ENCODE data around the gene KIF9.
"Not testable (repeated sequence)": the region's sequence is repeated elsewhere in the genome, so short reads cannot be mapped to it uniquely, and the experiment has no call there.

KIF9 gene

DNA sequence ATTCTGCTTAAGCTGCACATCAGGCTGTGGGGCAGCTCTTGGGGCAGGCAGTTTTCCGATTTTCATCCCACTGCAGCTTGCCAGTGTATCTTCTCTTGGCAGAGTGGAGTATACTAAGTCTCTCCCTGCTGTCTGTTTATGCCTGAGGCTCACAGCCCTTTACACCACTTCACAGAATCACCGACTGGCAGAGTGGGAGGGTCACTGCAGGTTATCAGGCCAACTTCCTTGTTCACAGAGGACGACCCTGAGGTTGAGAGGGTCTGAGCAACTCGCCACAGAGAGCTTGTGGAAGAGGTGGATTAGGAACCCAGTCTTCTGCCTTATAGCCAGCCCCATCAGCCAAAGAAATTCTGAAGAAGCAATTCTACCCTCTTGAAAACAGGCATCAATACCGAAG is 30.9 kb downstream of the KIF9 start:
- DNase-seq (ENCODE audit: low read depth), result no peak

- DNase-seq (ENCODE audit: low read depth), result not testable (repeated sequence)
Observed at GRCh38 chr3:47251085-47251484, 31.5 kb downstream of the KIF9 start.

DNA sequence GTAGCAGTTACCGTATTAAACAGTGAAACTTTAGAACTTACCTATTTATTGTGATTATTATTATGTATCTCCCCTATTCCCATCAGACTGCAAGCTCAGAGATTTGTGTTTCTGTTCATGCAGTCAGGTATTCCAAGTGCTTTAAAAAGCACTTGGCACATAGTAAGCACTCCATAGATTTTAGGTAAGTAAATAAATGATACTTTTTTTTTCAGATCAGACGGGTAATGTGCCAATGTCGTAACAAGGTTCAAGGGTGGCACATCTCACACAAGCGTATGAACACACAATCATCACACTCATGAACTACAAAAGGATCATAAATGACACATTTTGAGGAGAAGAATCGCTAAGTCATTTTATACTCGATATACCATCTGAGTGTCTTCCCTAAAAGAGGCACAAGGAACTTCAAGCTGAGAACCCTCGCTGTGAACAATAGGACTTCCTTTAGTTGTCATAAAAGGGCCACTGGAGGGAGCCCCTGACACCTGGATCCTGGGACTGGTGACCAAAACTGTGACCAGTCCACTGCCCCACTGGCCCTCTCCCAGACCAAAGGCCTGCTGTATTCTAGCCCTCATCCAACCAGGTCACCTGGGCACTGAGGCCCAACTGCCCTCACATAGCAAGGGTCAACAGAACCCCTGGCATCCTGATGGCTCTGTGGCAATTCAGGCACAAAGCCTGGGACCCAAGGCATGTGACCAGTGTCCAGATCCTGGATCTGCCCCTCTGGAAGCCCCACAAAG is 32.1 kb downstream of the KIF9 start:
- no peak for DNase-seq (ENCODE audit: low read depth)

DNA sequence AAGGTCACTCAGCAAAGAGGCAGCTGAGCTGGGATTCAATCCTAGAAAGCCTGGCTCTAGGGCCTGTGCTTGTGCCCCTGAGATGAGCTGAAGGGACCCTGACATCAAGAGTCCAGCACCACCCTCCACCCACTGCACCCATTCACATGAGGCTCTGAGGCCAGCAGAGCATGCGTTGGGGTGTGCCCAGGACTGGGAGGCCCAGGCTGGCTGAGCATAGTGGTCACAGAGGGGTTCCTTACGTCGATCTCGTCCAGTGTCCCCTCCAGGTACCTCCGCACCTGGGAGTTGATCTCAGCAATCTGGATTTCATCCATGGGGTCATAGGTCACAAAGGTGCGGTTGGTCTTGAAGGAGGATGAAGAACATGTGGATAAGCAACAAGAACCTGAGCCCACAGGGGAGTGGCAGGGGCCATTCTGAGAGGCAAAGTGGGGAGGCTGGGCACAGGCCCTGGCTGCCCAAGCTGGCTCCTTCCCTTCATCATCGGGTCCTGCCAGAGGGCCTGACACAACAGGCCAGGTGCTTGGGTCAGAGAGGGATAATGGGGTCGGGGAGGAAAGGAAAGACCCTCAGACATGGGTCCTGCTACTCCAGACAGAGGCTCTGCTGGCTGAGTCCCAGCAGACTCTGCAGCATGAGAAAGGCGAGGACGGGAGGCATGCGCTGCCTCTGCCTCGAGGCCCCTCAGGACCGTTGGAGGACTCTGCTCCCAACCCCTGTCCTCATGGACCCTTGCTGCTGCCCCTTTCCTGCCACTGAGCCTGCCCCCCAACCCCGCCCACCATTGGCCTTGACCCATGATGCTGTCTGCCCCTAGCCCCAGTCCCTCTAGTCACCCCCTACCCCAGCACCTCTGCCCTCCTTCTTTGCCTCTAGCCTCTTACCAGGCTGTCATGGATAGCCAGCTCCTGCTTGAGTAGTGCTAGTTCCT is 35.2 kb downstream of the KIF9 start:
- DNase-seq (ENCODE audit: low read depth), result no peak

DNA sequence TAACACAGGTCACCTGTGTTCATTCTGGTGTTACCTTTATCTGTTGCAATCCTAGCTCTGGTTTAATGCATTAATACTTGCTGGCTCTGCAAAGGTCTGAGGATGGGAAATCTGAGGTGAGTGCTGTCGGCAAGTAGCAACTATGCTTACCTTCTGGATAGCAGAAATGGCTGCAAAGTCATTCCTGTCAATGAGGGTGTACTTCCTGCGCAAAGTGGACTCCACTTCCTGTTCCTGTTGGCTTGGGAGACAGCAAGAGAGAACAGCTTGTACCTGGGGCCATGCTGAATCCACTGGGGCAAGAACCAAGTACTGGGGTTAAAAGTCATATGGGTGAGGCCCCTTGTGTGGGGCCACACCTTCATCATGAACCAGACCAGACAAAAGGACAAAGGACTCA is 37.3 kb downstream of the KIF9 start:
- no peak for DNase-seq (ENCODE audit: low read depth)

DNA sequence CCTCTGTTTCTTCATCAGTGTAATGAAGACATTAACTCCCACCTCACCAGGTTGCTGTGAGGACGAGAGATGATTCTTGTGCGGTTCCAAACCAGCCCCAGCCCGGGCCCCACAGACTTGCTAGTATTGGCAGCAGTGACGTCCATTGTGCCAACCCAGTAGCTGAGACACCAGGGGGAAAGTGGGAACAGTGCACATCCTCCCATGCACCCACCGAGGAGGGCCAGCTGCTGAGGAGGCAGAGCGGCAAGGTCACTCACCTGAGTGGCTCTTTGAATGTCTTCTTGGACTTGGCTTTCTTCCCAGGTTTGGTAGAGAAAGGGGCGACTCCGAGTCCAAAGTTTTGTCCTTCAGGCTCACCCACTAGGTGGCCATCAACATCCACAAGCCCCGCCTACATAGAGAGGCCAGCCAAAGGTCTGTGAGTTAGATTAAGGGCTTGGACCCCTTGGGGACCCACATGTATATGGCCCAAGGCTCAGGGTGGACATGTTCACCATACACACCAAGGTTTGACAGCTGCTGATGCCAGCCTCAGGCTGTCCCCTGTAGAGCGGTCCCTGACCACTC is 38.0 kb downstream of the KIF9 start:
- DNase-seq (ENCODE audit: low read depth), result no peak

- DNase-seq (ENCODE audit: low read depth), result no peak
Observed at GRCh38 chr3:47243419-47244147, 39.0 kb downstream of the KIF9 start.

GRCh38 chr3:47239929-47240328 is 42.7 kb downstream of the KIF9 start:
- no peak for DNase-seq (ENCODE audit: low read depth)

DNA sequence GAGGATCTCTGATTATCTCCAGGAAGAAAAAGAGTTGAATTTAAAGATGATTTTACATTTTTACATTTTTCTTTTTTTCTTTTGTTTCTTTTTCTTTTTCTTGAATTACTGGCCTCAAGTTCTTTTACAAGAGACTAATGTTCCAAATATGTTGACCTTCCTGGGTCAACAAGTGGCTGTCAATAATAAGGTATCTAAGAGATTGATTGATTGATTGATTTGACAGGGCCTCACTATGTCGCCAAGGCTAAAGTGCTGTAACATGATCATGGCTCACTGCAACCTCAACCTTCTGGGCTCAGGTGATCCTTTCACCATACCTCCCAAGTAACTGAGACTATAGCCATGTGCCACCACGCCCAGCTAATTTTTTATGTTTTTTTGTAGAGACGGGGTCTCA is 44.6 kb downstream of the KIF9 start:
- no peak for DNase-seq (ENCODE audit: low read depth)

GRCh38 chr3:47228088-47228487 is 54.5 kb downstream of the KIF9 start:
- DNase-seq (ENCODE audit: low read depth), result no peak

- no peak for DNase-seq (ENCODE audit: low read depth)
Observed at GRCh38 chr3:47227678-47228077, 54.9 kb downstream of the KIF9 start.

DNA sequence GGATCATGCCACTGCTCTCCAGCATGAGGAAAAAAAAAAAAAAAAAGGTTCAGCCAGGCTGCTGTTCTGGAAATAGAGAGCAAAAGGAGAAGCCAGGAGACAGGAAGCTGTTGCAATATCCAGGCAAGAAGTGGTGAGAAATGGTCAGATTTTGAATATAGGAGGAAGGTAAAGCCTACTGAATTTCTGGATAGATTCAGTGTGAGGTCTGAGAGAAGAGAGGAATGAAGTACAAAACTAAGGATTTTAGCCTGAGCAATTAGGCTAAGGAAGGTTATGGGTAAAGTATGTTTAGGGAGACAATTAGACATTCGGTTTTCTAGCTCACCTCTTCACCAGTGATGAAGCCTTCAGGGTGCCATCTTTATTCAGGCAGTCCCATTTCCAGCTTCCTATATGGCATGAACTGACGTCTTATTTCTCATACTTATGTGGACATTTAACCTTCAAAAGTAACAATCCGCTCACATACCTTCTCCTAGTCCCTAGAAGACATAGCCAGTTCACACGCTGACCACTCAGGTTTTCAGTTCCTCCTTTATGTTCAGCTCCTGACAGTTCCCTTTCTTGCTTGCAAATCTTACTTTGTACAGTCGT is 57.2 kb downstream of the KIF9 start:
- DNase-seq (ENCODE audit: low read depth), result no peak

GRCh38 chr3:47223755-47224154 is 58.8 kb downstream of the KIF9 start:
- no peak for DNase-seq (ENCODE audit: low read depth)

- DNase-seq (ENCODE audit: low read depth), result no peak
Observed at GRCh38 chr3:47221798-47222197, 60.8 kb downstream of the KIF9 start.

GRCh38 chr3:47210863-47211405 is 71.7 kb downstream of the KIF9 start:
- no peak for DNase-seq (ENCODE audit: low read depth)

DNA sequence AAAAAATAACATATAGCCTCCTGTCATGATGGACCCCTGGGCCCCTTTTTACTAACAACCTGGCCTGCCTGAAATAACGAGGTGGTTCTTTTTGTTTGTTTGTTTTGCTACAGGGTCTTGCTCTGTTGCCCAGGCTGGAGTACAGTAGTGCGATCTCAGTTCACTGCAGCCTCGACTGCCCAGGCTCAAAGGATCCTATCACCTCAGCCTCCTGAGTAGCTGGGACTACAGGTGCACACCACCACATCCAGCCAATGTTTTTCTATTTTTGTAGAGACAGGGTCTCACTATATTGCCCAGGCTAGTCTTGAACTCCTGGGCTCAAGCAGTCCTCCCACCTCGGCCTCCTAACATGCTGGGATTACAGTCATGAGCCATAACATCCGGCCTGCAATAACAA is 76.6 kb downstream of the KIF9 start:
- not testable (repeated sequence) for DNase-seq (ENCODE audit: low read depth)

GRCh38 chr3:47204875-47205274 is 77.7 kb downstream of the KIF9 start:
- DNase-seq (ENCODE audit: low read depth), result no peak

GRCh38 chr3:47202542-47202941 is 80.1 kb downstream of the KIF9 start:
- no peak for DNase-seq (ENCODE audit: low read depth)

GRCh38 chr3:47197287-47197686 is 85.3 kb downstream of the KIF9 start:
- no peak for DNase-seq (ENCODE audit: low read depth)

DNA sequence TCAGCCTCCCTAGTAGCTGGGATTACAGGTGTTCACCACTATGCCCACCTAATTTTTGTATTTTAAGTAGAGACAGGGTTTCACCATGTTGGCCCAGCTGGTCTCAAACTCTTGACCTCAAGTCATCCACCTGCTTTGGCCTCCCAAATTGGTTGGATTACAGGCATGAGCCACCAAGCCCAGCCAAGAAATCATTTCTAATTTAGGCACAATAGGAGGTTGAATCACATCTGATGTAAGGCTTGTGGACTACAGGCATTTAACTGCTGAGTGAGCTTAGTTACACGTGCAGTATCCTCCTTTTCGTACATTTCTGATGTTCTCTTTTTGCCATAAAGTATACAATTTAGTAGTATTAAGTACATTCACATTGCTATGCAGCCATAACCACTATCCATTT is 87.6 kb downstream of the KIF9 start:
- DNase-seq (ENCODE audit: low read depth), result no peak
